Measurements from ENCODE around the gene RGP1.

RGP1 gene

DNA sequence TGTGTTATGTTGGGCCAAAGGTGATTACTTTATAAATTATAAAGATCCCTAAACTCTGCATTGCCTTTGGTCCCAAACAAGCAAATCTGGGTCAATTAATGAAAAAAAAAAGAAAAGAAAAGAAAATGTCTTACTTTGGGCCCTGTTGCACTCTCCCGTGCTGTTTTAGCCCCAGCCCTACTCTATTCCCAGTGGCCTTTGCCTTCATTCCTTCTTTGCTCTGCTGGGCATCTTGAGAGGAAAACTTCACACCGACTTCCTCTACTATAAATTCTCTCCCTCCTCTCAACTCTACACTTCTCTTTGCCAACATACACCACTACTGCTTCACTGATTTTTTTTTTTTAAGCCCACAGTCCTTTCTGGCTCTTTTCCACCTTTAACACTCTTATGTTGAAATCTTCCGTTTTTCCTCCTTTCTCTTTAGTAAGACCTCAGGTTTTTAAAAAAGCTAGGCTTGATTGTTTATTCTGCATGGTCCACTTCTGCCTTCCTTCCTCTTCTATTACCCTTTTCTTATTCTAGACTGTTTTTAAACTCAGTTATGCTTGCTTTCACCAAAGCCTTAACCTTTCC, 9.5 kb downstream of the RGP1 start:
- peaks cover 13% of the 10 kb centered on the region for H3K36me3 ChIP-seq (ENCODE audit: control insufficient read depth, insufficient read depth, low read length)
- no peaks in the 10 kb centered on the region for H3K9me3 ChIP-seq (ENCODE audit: control insufficient read depth, insufficient read depth, low read depth, low read length)
- peaks cover 4% of the 10 kb centered on the region; the same call in 1 of the 2 replicates for H3K4me1 ChIP-seq (ENCODE audit: control insufficient read depth, insufficient read depth, low read length)
- H3K27me3 ChIP-seq (ENCODE audit: control insufficient read depth, insufficient read depth, low read length) = no peaks in the 10 kb centered on the region
- no peak overlapping the region for H3K4me3 ChIP-seq (ENCODE audit: low read depth, low read length)
- H3K9ac ChIP-seq (ENCODE audit: low read length) = no peak overlapping the region
- H3K27ac ChIP-seq (ENCODE audit: low read depth, low read length) = no peak overlapping the region

DNA sequence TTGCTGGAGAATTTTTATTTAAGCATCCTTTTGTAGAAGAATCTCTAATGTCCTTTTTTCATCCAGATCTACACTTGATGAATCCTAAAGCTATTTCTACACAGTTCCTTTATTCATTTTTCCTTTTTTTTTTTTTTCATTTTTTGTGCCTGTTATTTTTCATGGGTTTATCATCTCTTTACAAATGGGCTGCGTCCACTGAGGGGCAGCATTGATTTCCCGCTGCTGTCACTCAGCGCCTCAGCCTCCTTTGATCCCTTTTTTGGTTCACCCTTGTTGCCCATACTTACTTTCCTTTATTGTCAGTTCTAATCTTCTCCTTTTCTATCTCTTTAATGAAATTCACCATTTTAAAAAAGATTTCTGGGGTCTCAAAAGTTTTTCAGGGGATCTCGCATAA, 10.7 kb downstream of the RGP1 start:
- peaks cover 6% of the 10 kb centered on the region; the same call in 1 of the 2 replicates for H3K36me3 ChIP-seq (ENCODE audit: control insufficient read depth, insufficient read depth, low read length)
- no peak overlapping the region for H3K9ac ChIP-seq (ENCODE audit: low read length)
- no peaks in the 10 kb centered on the region for H3K9me3 ChIP-seq (ENCODE audit: control insufficient read depth, insufficient read depth, low read depth, low read length)
- no peak overlapping the region for H3K4me3 ChIP-seq (ENCODE audit: low read depth, low read length)
- H3K27ac ChIP-seq (ENCODE audit: low read depth, low read length) = no peak overlapping the region
- peaks cover 4% of the 10 kb centered on the region; the same call in 1 of the 2 replicates for H3K4me1 ChIP-seq (ENCODE audit: control insufficient read depth, insufficient read depth, low read length)
- H3K27me3 ChIP-seq (ENCODE audit: control insufficient read depth, insufficient read depth, low read length) = no peaks in the 10 kb centered on the region

- Histone ChIP-seq H3K36me3 (ENCODE audit: control insufficient read depth, insufficient read depth, low read length) (peaks cover 4% of the 10 kb centered on the region; the same call in 1 of the 2 replicates), H3K27ac (ENCODE audit: low read depth, low read length) (no peak overlapping the region), H3K9me3 (ENCODE audit: control insufficient read depth, insufficient read depth, low read depth, low read length) (no peaks in the 10 kb centered on the region), H3K9ac (ENCODE audit: low read length) (no peak overlapping the region), H3K27me3 (ENCODE audit: control insufficient read depth, insufficient read depth, low read length) (no peaks in the 10 kb centered on the region), H3K4me1 (ENCODE audit: control insufficient read depth, insufficient read depth, low read length) (peaks cover 4% of the 10 kb centered on the region; the same call in 1 of the 2 replicates), H3K4me3 (ENCODE audit: low read depth, low read length) (no peak overlapping the region)
Measured at GRCh38 chr9:35760651-35761050, 11.6 kb downstream of the RGP1 start.

- no peak overlapping the region for H3K27ac ChIP-seq (ENCODE audit: low read depth, low read length)
- H3K9me3 ChIP-seq (ENCODE audit: control insufficient read depth, insufficient read depth, low read depth, low read length) = no peaks in the 10 kb centered on the region
Measured at GRCh38 chr9:35763181-35763580, 14.1 kb downstream of the RGP1 start.

DNA sequence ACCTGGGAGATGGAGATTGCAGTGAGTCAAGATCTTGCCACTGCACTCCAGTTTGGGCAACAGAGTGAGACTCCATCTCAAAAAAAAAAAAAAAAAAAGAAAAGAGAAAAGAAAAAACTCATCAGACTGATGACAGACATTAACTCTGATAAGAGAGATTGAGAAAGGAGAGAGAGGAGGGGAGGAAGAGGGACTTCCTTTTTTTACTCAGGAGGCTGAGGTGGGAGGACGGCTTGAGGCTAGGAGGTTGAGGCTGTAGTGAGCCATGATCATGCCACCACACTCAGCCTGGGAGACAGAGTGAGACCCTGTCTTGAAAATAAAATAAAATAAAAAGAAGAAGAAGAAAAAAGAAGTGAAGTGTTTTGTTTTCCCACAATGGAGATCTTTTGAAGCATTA, 14.7 kb downstream of the RGP1 start:
- no peak overlapping the region for H3K27ac ChIP-seq (ENCODE audit: low read depth, low read length)
- H3K9me3 ChIP-seq (ENCODE audit: control insufficient read depth, insufficient read depth, low read depth, low read length) = no peaks in the 10 kb centered on the region
- H3K36me3 ChIP-seq (ENCODE audit: control insufficient read depth, insufficient read depth, low read length) = peaks cover 4% of the 10 kb centered on the region; the same call in 1 of the 2 replicates
- no peak overlapping the region for H3K9ac ChIP-seq (ENCODE audit: low read length)
- H3K4me1 ChIP-seq (ENCODE audit: control insufficient read depth, insufficient read depth, low read length) = no peaks in the 10 kb centered on the region
- no peaks in the 10 kb centered on the region for H3K27me3 ChIP-seq (ENCODE audit: control insufficient read depth, insufficient read depth, low read length)
- no peak overlapping the region for H3K4me3 ChIP-seq (ENCODE audit: low read depth, low read length)

More at GRCh38 chr9:35763181-35763580, 14.1 kb downstream of the RGP1 start:
- Histone ChIP-seq H3K4me3 (ENCODE audit: low read depth, low read length) (no peak overlapping the region), H3K36me3 (ENCODE audit: control insufficient read depth, insufficient read depth, low read length) (peaks cover 4% of the 10 kb centered on the region; the same call in 1 of the 2 replicates), H3K9ac (ENCODE audit: low read length) (no peak overlapping the region), H3K4me1 (ENCODE audit: control insufficient read depth, insufficient read depth, low read length) (no peaks in the 10 kb centered on the region), H3K27me3 (ENCODE audit: control insufficient read depth, insufficient read depth, low read length) (no peaks in the 10 kb centered on the region)

GRCh38 chr9:35766997-35767396, 17.9 kb downstream of the RGP1 start:
- H3K4me1 ChIP-seq (ENCODE audit: control insufficient read depth, insufficient read depth, low read length) = no peaks in the 10 kb centered on the region
- no peak overlapping the region for H3K4me3 ChIP-seq (ENCODE audit: low read depth, low read length)
- H3K27me3 ChIP-seq (ENCODE audit: control insufficient read depth, insufficient read depth, low read length) = no peaks in the 10 kb centered on the region
- no peak overlapping the region for H3K9ac ChIP-seq (ENCODE audit: low read length)
- H3K36me3 ChIP-seq (ENCODE audit: control insufficient read depth, insufficient read depth, low read length) = no peaks in the 10 kb centered on the region
- H3K27ac ChIP-seq (ENCODE audit: low read depth, low read length) = no peak overlapping the region
- no peaks in the 10 kb centered on the region for H3K9me3 ChIP-seq (ENCODE audit: control insufficient read depth, insufficient read depth, low read depth, low read length)

- no peaks in the 10 kb centered on the region for H3K4me1 ChIP-seq (ENCODE audit: control insufficient read depth, insufficient read depth, low read length)
- H3K27me3 ChIP-seq (ENCODE audit: control insufficient read depth, insufficient read depth, low read length) = no peaks in the 10 kb centered on the region
- no peaks in the 10 kb centered on the region for H3K36me3 ChIP-seq (ENCODE audit: control insufficient read depth, insufficient read depth, low read length)
- no peak overlapping the region for H3K9ac ChIP-seq (ENCODE audit: low read length)
- H3K4me3 ChIP-seq (ENCODE audit: low read depth, low read length) = no peak overlapping the region
- H3K9me3 ChIP-seq (ENCODE audit: control insufficient read depth, insufficient read depth, low read depth, low read length) = no peaks in the 10 kb centered on the region
- H3K27ac ChIP-seq (ENCODE audit: low read depth, low read length) = no peak overlapping the region
Measured at GRCh38 chr9:35767458-35767857, 18.4 kb downstream of the RGP1 start.

GRCh38 chr9:35769763-35770162, 20.7 kb downstream of the RGP1 start:
- H3K27ac ChIP-seq (ENCODE audit: low read depth, low read length) = no peak overlapping the region
- H3K4me1 ChIP-seq (ENCODE audit: control insufficient read depth, insufficient read depth, low read length) = peaks cover under 1% of the 10 kb centered on the region; the same call in 1 of the 2 replicates
- no peak overlapping the region for H3K9ac ChIP-seq (ENCODE audit: low read length)
- no peaks in the 10 kb centered on the region for H3K27me3 ChIP-seq (ENCODE audit: control insufficient read depth, insufficient read depth, low read length)
- no peaks in the 10 kb centered on the region for H3K36me3 ChIP-seq (ENCODE audit: control insufficient read depth, insufficient read depth, low read length)
- H3K4me3 ChIP-seq (ENCODE audit: low read depth, low read length) = no peak overlapping the region
- no peaks in the 10 kb centered on the region for H3K9me3 ChIP-seq (ENCODE audit: control insufficient read depth, insufficient read depth, low read depth, low read length)

DNA sequence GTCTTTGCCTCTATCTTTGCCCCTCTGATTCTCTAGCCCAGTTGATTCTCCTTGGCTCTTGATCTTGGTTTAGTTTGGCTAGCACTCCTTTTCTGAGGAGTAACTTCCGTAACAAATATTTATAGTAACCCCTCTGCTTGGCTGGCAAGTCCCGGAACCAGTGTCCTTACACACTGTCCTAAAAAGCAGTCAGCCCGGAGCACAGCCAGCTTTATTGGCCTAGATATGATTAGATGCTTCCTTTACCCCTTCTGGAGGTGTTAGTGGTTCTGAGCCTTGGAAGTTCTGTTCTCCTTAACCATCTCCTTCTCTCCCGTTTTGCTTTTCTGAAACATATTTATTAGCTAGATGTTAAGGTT, 22.0 kb downstream of the RGP1 start:
- H3K9me3 ChIP-seq (ENCODE audit: control insufficient read depth, insufficient read depth, low read depth, low read length) = no peaks in the 10 kb centered on the region
- H3K27me3 ChIP-seq (ENCODE audit: control insufficient read depth, insufficient read depth, low read length) = no peaks in the 10 kb centered on the region
- H3K9ac ChIP-seq (ENCODE audit: low read length) = no peak overlapping the region
- no peak overlapping the region for H3K27ac ChIP-seq (ENCODE audit: low read depth, low read length)
- no peak overlapping the region for H3K4me3 ChIP-seq (ENCODE audit: low read depth, low read length)
- peaks cover 13% of the 10 kb centered on the region for H3K4me1 ChIP-seq (ENCODE audit: control insufficient read depth, insufficient read depth, low read length)
- no peaks in the 10 kb centered on the region for H3K36me3 ChIP-seq (ENCODE audit: control insufficient read depth, insufficient read depth, low read length)

- no peaks in the 10 kb centered on the region for H3K27me3 ChIP-seq (ENCODE audit: control insufficient read depth, insufficient read depth, low read length)
- no peaks in the 10 kb centered on the region for H3K9me3 ChIP-seq (ENCODE audit: control insufficient read depth, insufficient read depth, low read depth, low read length)
- no peak overlapping the region for H3K27ac ChIP-seq (ENCODE audit: low read depth, low read length)
- no peak overlapping the region for H3K4me3 ChIP-seq (ENCODE audit: low read depth, low read length)
- no peaks in the 10 kb centered on the region for H3K36me3 ChIP-seq (ENCODE audit: control insufficient read depth, insufficient read depth, low read length)
- peaks cover 15% of the 10 kb centered on the region for H3K4me1 ChIP-seq (ENCODE audit: control insufficient read depth, insufficient read depth, low read length)
- H3K9ac ChIP-seq (ENCODE audit: low read length) = no peak overlapping the region
Measured at GRCh38 chr9:35771534-35771933, 22.4 kb downstream of the RGP1 start.

DNA sequence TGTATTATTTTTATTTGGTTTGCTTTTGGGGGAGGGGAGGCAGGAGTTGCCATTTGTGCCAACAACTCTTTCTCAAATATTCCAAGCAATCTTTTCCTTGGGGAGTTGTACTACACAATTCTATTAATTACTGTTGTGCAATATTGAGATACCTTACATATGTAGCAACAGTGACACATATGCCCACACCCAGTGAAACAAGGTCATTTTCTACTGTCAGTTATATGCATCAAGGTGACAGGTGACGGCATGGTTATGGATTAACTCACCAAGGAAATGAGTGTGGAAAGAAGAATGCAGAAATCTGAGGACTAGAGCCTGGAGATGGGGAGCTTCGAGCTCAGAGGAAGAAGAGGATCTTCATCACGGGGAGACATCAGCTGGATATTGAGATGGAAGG, 22.9 kb downstream of the RGP1 start:
- Histone ChIP-seq H3K4me1 (ENCODE audit: control insufficient read depth, insufficient read depth, low read length) (peaks cover 15% of the 10 kb centered on the region), H3K27ac (ENCODE audit: low read depth, low read length) (no peak overlapping the region), H3K9me3 (ENCODE audit: control insufficient read depth, insufficient read depth, low read depth, low read length) (no peaks in the 10 kb centered on the region)

More for the DNA sequence above, 22.9 kb downstream of the RGP1 start:
- H3K27me3 ChIP-seq (ENCODE audit: control insufficient read depth, insufficient read depth, low read length) = no peaks in the 10 kb centered on the region
- H3K36me3 ChIP-seq (ENCODE audit: control insufficient read depth, insufficient read depth, low read length) = no peaks in the 10 kb centered on the region
- no peak overlapping the region for H3K9ac ChIP-seq (ENCODE audit: low read length)
- H3K4me3 ChIP-seq (ENCODE audit: low read depth, low read length) = no peak overlapping the region

All from HUES6 (cell line).